Liver (tissue), 3 donors: Measurements from ENCODE around the gene ABCC3.

Experiments used
- CTCF ChIP-seq: fragments of 150-350 bp; IDR thresholded peaks from 2 replicates; pipeline ENCODE4 v1.5.1; 2017; ENCODE audit warnings: improper control_type of control experiment, low read depth, low read length; ENCODE audit not compliant: missing input control
- FOXA1 ChIP-seq: IDR thresholded peaks from 2 replicates; pipeline ENCODE4 v1.6.1; 2016; ENCODE audit warnings: antibody characterized with exemption
- RAD21 ChIP-seq, 2 donors: IDR thresholded peaks; 2 replicates each; pipeline ENCODE4 v1.6.1; 2016; ENCODE audit warnings: antibody characterized with exemption in 2 of 2, mild to moderate bottlenecking in 2 of 2
- TAF1 ChIP-seq: conservative IDR thresholded peaks from 2 replicates; pipeline ENCODE4 v1.6.1; 2016; ENCODE audit warnings: antibody characterized with exemption, mild to moderate bottlenecking
- YY1 ChIP-seq: IDR thresholded peaks from 2 replicates; pipeline ENCODE4 v1.6.1; 2016; ENCODE audit warnings: antibody characterized with exemption, mild to moderate bottlenecking
- donor health status: healthy.
- donor health status: healthy.

- TF ChIP-seq CTCF (no peak), RAD21 (IDR thresholded peaks at IDR 0.05) (no peak), FOXA1 (no peak), TAF1 (no peak), YY1 (no peak)
Measured at GRCh38 chr17:50737118-50737698, 102.5 kb downstream of the ABCC3 start.
